Trophoblast cell (in vitro differentiated cells and primary cell): ENCODE measurements around the gene TADA3.

Experiments used
- DNase-seq, 2 donors: peaks; one replicate each; pipeline ENCODE4 v3.0.0-alpha.2; 2016
- H2AFZ ChIP-seq: 2 replicates; pipeline ENCODE4 v1.6.1; 2013; ENCODE audit warnings: low read length, moderate library complexity, mild to moderate bottlenecking; ENCODE audit not compliant: insufficient read depth, poor library complexity
- H2AK5ac ChIP-seq: 2 replicates; pipeline ENCODE4 v1.6.1; 2013; ENCODE audit warnings: mild to moderate bottlenecking, low read length
- H2BK120ac ChIP-seq: 2 replicates; pipeline ENCODE4 v1.6.1; 2013; ENCODE audit warnings: low read length, mild to moderate bottlenecking, moderate library complexity; ENCODE audit not compliant: insufficient read depth, poor library complexity
- H2BK12ac ChIP-seq: 2 replicates; pipeline ENCODE4 v1.6.1; 2013; ENCODE audit warnings: mild to moderate bottlenecking, low read length, moderate library complexity
- H2BK5ac ChIP-seq: 2 replicates; pipeline ENCODE4 v1.6.1; 2013; ENCODE audit warnings: low read length, low read depth, moderate library complexity, mild to moderate bottlenecking; ENCODE audit not compliant: poor library complexity
- H3K14ac ChIP-seq: 2 replicates; pipeline ENCODE4 v1.6.1; 2013; ENCODE audit warnings: mild to moderate bottlenecking, low read length
- H3K18ac ChIP-seq: 2 replicates; pipeline ENCODE4 v1.6.1; 2013; ENCODE audit warnings: mild to moderate bottlenecking, low read length
- H3K23ac ChIP-seq: 2 replicates; pipeline ENCODE4 v1.6.1; 2013; ENCODE audit warnings: low read length
- H3K27ac ChIP-seq: 2 replicates; pipeline ENCODE4 v1.5.1; 2013; ENCODE audit warnings: low read depth, mild to moderate bottlenecking, inconsistent platforms, low read length, moderate library complexity
- H3K27me3 ChIP-seq: 2 replicates; pipeline ENCODE4 v1.6.1; 2013; ENCODE audit warnings: inconsistent platforms, mild to moderate bottlenecking, low read length, moderate library complexity; ENCODE audit not compliant: insufficient read depth
- H3K36me3 ChIP-seq, 2 experiments: 1 replicate in 1 of 2; 2 replicates in 1 of 2; pipeline ENCODE4 v1.6.1; 2013; ENCODE audit warnings: low read length in 2 of 2, mild to moderate bottlenecking in 2 of 2, moderate library complexity in 1 of 2; ENCODE audit not compliant: insufficient read depth in 2 of 2, control insufficient read depth in 1 of 2
- H3K4ac ChIP-seq: 2 replicates; pipeline ENCODE4 v1.6.1; 2013; ENCODE audit warnings: low read depth, mild to moderate bottlenecking, low read length, moderate library complexity
- H3K4me1 ChIP-seq, 2 experiments: 1 replicate in 1 of 2; 2 replicates in 1 of 2; pipeline ENCODE4 v1.6.1; 2013; ENCODE audit warnings: low read length in 2 of 2, mild to moderate bottlenecking in 2 of 2, moderate library complexity in 1 of 2; ENCODE audit not compliant: insufficient read depth in 2 of 2, control insufficient read depth in 1 of 2
- H3K4me2 ChIP-seq: 2 replicates; pipeline ENCODE4 v1.6.1; 2013; ENCODE audit warnings: inconsistent platforms, mild to moderate bottlenecking, low read length, moderate library complexity
- H3K4me3 ChIP-seq: 2 replicates; pipeline ENCODE4 v1.5.1; 2013; ENCODE audit warnings: mild to moderate bottlenecking, low read depth, low read length, inconsistent platforms
- H3K79me1 ChIP-seq: one replicate; pipeline ENCODE4 v1.6.1; 2013; ENCODE audit warnings: low read length
- H3K79me2 ChIP-seq: 2 replicates; pipeline ENCODE4 v1.6.1; 2013; ENCODE audit warnings: low read length, mild to moderate bottlenecking; ENCODE audit not compliant: control insufficient read depth, insufficient read depth, poor library complexity
- H3K9ac ChIP-seq: 2 replicates; pipeline ENCODE4 v1.6.1; 2013; ENCODE audit warnings: mild to moderate bottlenecking, low read length
- H3K9me3 ChIP-seq: 2 replicates; pipeline ENCODE4 v1.6.1; 2013; ENCODE audit warnings: low read depth, mild to moderate bottlenecking, control low read depth, inconsistent platforms, low read length; ENCODE audit not compliant: insufficient read depth
- H4K12ac ChIP-seq: 2 replicates; pipeline ENCODE4 v1.6.1; 2013; ENCODE audit warnings: low read depth, mild to moderate bottlenecking, low read length, moderate library complexity
- H4K8ac ChIP-seq: 2 replicates; pipeline ENCODE4 v1.6.1; 2013; ENCODE audit warnings: low read depth, mild to moderate bottlenecking, low read length, moderate library complexity
- H4K91ac ChIP-seq: one replicate; pipeline ENCODE4 v1.6.1; 2013; ENCODE audit warnings: low read depth, mild to moderate bottlenecking, low read length, moderate library complexity
- WGBS: extraction: QIAGEN DNeasy Blood & Tissue Kit; methylation state at CpG from one replicate; pipeline ENCODE4 v1.1.7; 2013; ENCODE audit warnings: missing lambda C conversion rate; ENCODE audit not compliant: insufficient read length, insufficient coverage; ENCODE audit errors: extremely low coverage; 5-methylcytosine and 5-hydroxymethylcytosine counted together

Gene TADA3

GRCh38 chr3:9781978-9782603 is 10.2 kb downstream of the TADA3 start:
- no peak overlapping the region for H3K4ac ChIP-seq
- no peaks in the 10 kb centered on the region for H3K4me1 ChIP-seq
- no peak overlapping the region for H4K8ac ChIP-seq
- H3K9ac ChIP-seq, result no peak overlapping the region
- no peak overlapping the region for H3K23ac ChIP-seq
- H2BK12ac ChIP-seq, result no peak overlapping the region
- H3K4me2 ChIP-seq, result no peak overlapping the region
- no peak overlapping the region for H3K14ac ChIP-seq
- no peak overlapping the region for H4K91ac ChIP-seq
- WGBS, result no CpG with 5 or more reads among the region's 3 CpGs
- H3K9me3 ChIP-seq, result no peaks in the 10 kb centered on the region
- H2AK5ac ChIP-seq, result no peak overlapping the region
- no peak overlapping the region for H3K18ac ChIP-seq
- no peak overlapping the region for H2BK120ac ChIP-seq
- H3K27ac ChIP-seq, result no peak overlapping the region
- H2BK5ac ChIP-seq, result no peak overlapping the region
- no peak for DNase-seq
- H3K79me1 ChIP-seq, result no peaks in the 10 kb centered on the region
- H3K36me3 ChIP-seq, result peaks cover 34 to 49% of the 10 kb centered on the region in 2 experiments
- no peak overlapping the region for H4K12ac ChIP-seq
- H3K4me3 ChIP-seq, result no peak overlapping the region
- no peak overlapping the region for H2AFZ ChIP-seq
- no peaks in the 10 kb centered on the region for H3K79me2 ChIP-seq
- no peaks in the 10 kb centered on the region for H3K27me3 ChIP-seq

- Histone ChIP-seq H2BK5ac (no peak overlapping the region), H3K36me3 (peaks cover 30 to 46% of the 10 kb centered on the region in 2 experiments), H3K79me1 (no peaks in the 10 kb centered on the region), H4K12ac (no peak overlapping the region), H3K23ac (no peak overlapping the region), H2AK5ac (no peak overlapping the region), H3K14ac (no peak overlapping the region), H3K79me2 (no peaks in the 10 kb centered on the region), H3K4me2 (no peak overlapping the region), H3K9me3 (no peaks in the 10 kb centered on the region), H3K27me3 (no peaks in the 10 kb centered on the region), H3K9ac (no peak overlapping the region), H3K4me1 (no peaks in the 10 kb centered on the region), H3K27ac (no peak overlapping the region), H4K8ac (no peak overlapping the region), H2AFZ (no peak overlapping the region), H3K18ac (no peak overlapping the region), H4K91ac (no peak overlapping the region), H3K4ac (no peak overlapping the region), H3K4me3 (no peak overlapping the region), H2BK12ac (no peak overlapping the region), H2BK120ac (no peak overlapping the region)
- DNase-seq, result no peak
- no CpG with 5 or more reads among the region's 1 CpG for WGBS
Measured at GRCh38 chr3:9781551-9781950, 10.7 kb downstream of the TADA3 start.

- H2BK12ac ChIP-seq, result no peak overlapping the region
- H3K9me3 ChIP-seq, result no peaks in the 10 kb centered on the region
- H3K9ac ChIP-seq, result no peak overlapping the region
- H3K4me3 ChIP-seq, result no peak overlapping the region
- no peak overlapping the region for H4K8ac ChIP-seq
- H2BK120ac ChIP-seq, result no peak overlapping the region
- H4K91ac ChIP-seq, result no peak overlapping the region
- H2AFZ ChIP-seq, result no peak overlapping the region
- DNase-seq, result no peak
- H3K27me3 ChIP-seq, result no peaks in the 10 kb centered on the region
- peaks cover 28 to 41% of the 10 kb centered on the region in 2 experiments for H3K36me3 ChIP-seq
- H2BK5ac ChIP-seq, result no peak overlapping the region
- no peak overlapping the region for H3K27ac ChIP-seq
- no peaks in the 10 kb centered on the region for H3K4me1 ChIP-seq
- WGBS, result no CpG with 5 or more reads among the region's 4 CpGs
- H3K4me2 ChIP-seq, result no peak overlapping the region
- no peak overlapping the region for H2AK5ac ChIP-seq
- no peak overlapping the region for H3K18ac ChIP-seq
- no peaks in the 10 kb centered on the region for H3K79me1 ChIP-seq
- no peak overlapping the region for H4K12ac ChIP-seq
- no peak overlapping the region for H3K14ac ChIP-seq
- no peak overlapping the region for H3K4ac ChIP-seq
- H3K23ac ChIP-seq, result no peak overlapping the region
- H3K79me2 ChIP-seq, result no peaks in the 10 kb centered on the region
Measured at GRCh38 chr3:9780910-9781309, 11.4 kb downstream of the TADA3 start.

- Histone ChIP-seq H3K36me3 (peaks cover 28 to 39% of the 10 kb centered on the region in 2 experiments), H3K79me1 (no peaks in the 10 kb centered on the region), H2AFZ (no peak overlapping the region), H3K9ac (no peak overlapping the region), H3K9me3 (no peaks in the 10 kb centered on the region), H3K23ac (no peak overlapping the region), H3K18ac (no peak overlapping the region), H4K91ac (no peak overlapping the region), H3K27ac (no peak overlapping the region), H2BK120ac (no peak overlapping the region), H3K27me3 (no peaks in the 10 kb centered on the region), H2AK5ac (no peak overlapping the region), H4K8ac (no peak overlapping the region), H3K4me3 (no peak overlapping the region), H3K14ac (no peak overlapping the region), H4K12ac (no peak overlapping the region), H3K79me2 (no peaks in the 10 kb centered on the region), H3K4ac (no peak overlapping the region), H3K4me2 (no peak overlapping the region), H3K4me1 (no peaks in the 10 kb centered on the region), H2BK5ac (no peak overlapping the region), H2BK12ac (no peak overlapping the region)
- DNase-seq, result no peak
- WGBS, result no CpG with 5 or more reads among the region's 10 CpGs
Measured at GRCh38 chr3:9780458-9780812, 11.8 kb downstream of the TADA3 start.
